Measurements from ENCODE around the gene TENM3. TPM values are rescaled to one million over a fixed set of nuclear protein-coding genes. Genes with fewer than 3 reads are reported as not detected.

Gene TENM3
- total and polyA plus RNA-seq, 2 of the 8 experiments (the other 6 are each of a cell fraction or from before 2014, with no cell fraction given): 36.9 to 69.3 TPM

GRCh38 chr4:182245541-182246215 is 2.5 kb downstream of the TENM3 start (continued):
- TF ChIP-seq CTCF (IDR thresholded peaks at IDR 0.05; ENCODE audit: control extremely low read depth in 1 of 3, insufficient read depth in 1 of 3, low read depth in 1 of 3, low read length in 3 of 3) (no peak), YY1 (IDR thresholded peaks at IDR 0.05; ENCODE audit: low read depth, low read length) (no peak), RXRA (IDR thresholded peaks at IDR 0.05; ENCODE audit: insufficient read depth, low read depth, low read length) (no peak), CBX8 (IDR thresholded peaks at IDR 0.05; ENCODE audit: borderline replicate concordance, low read depth, low read length) (no peak), HDAC6 (IDR thresholded peaks at IDR 0.05; ENCODE audit: low read depth, low read length) (no peak), KDM4A (IDR thresholded peaks at IDR 0.05; ENCODE audit: low read depth, low read length, severe bottlenecking) (no peak), SP1 (IDR thresholded peaks at IDR 0.05; ENCODE audit: low read depth, low read length) (no peak), KDM1A (IDR thresholded peaks at IDR 0.05; ENCODE audit: borderline replicate concordance, low read length) (no peak), NANOG (IDR thresholded peaks at IDR 0.05; ENCODE audit: insufficient read depth, low read depth, low read length, poor library complexity, severe bottlenecking) (no peak)
